Activated CD4-positive, alpha-beta memory T cell treated with anti-CD3 and anti-CD28 coated beads, Interleukin-2, amount 10 ng/mL, durations not matched to agents 7 days and 5 days (primary cell): ENCODE results near the gene TRERF1. TPM values are rescaled to one million over a fixed set of nuclear protein-coding genes. Genes with fewer than 3 reads are reported as not detected.

Experiments
- CTCF ChIA-PET: fragments of 350-600 bp; sonication (Branson Sonifier 250); formaldehyde crosslinking; loops from one replicate; lab custom pipeline; 2021; ENCODE audit warnings: antibody characterized with exemption, inconsistent platforms; lab: Charles Lee
- POLR2A ChIA-PET: fragments of 350-600 bp; sonication (Branson Sonifier 250); formaldehyde crosslinking; loops from one replicate; lab custom pipeline; 2021; ENCODE audit warnings: antibody characterized with exemption; lab: Charles Lee
- DNase-seq: peaks from one replicate; pipeline ENCODE4 v3.0.0-alpha.2; 2020
- H3K27ac Mint-ChIP-seq: one replicate; pipeline ENCODE4 v1.8.0; 2021; ENCODE audit warnings: mild to moderate bottlenecking, mixed read lengths
- H3K27me3 Mint-ChIP-seq: one replicate; pipeline ENCODE4 v1.8.0; 2021; ENCODE audit warnings: mixed read lengths
- H3K36me3 Mint-ChIP-seq: one replicate; pipeline ENCODE4 v1.8.0; 2021; ENCODE audit warnings: low read depth, mixed read lengths
- H3K4me1 Mint-ChIP-seq: one replicate; pipeline ENCODE4 v1.8.0; 2021; ENCODE audit warnings: mixed read lengths
- H3K4me3 Mint-ChIP-seq: one replicate; pipeline ENCODE4 v1.8.0; 2021; ENCODE audit warnings: mild to moderate bottlenecking, mixed read lengths
- H3K9me3 Mint-ChIP-seq: one replicate; pipeline ENCODE4 v1.8.0; 2021; ENCODE audit warnings: mixed read lengths
- total RNA-seq, 2 experiments: library from RNA; stranded (reverse); gene quantifications; one replicate each; pipeline ENCODE4 v1.2.3, GENCODE V29; 2021

Gene TRERF1
- total RNA-seq, 2 experiments from 2014 or later: 17.4 to 18.2 TPM

- H3K4me3 Mint-ChIP-seq: no peak overlapping the region
- H3K27ac Mint-ChIP-seq: no peak overlapping the region
- peaks cover 18% of the 10 kb centered on the region for H3K36me3 Mint-ChIP-seq
- no peaks in the 10 kb centered on the region for H3K9me3 Mint-ChIP-seq
- peaks cover 2% of the 10 kb centered on the region for H3K27me3 Mint-ChIP-seq
- CTCF ChIA-PET: interaction anchor here (0.7 to 1.7 kb wide), 6 partner anchors 27 to 156 kb away, joined by 3 to 9 read pairs (median 4); no protein-coding TSS in a partner anchor
- no peak for DNase-seq
- POLR2A ChIA-PET: interaction anchor here (0.6 to 2.2 kb wide), 4 partner anchors 9 to 197 kb away, joined by 3 to 8 read pairs (median 3); partner anchors contain the start of gene UBR2
- peaks cover 62% of the 10 kb centered on the region for H3K4me1 Mint-ChIP-seq
Observed at GRCh38 chr6:42418724-42419123, 33.0 kb downstream of the TRERF1 start.

GRCh38 chr6:42417641-42418112, 34.0 kb downstream of the TRERF1 start:
- ChIA-PET POLR2A (interaction anchor here (0.9 to 1.7 kb wide), 4 partner anchors 13 to 195 kb away, joined by 3 to 5 read pairs (median 4); no protein-coding TSS in a partner anchor), CTCF (interaction anchor here (1.0 to 1.4 kb wide), 3 partner anchors 26 to 155 kb away, joined by 3 to 5 read pairs (median 3); no protein-coding TSS in a partner anchor)
- Mint-ChIP-seq H3K4me3 (no peak overlapping the region), H3K36me3 (peaks cover 20% of the 10 kb centered on the region), H3K27me3 (peaks cover 2% of the 10 kb centered on the region), H3K4me1 (peaks cover 54% of the 10 kb centered on the region), H3K27ac (peak overlapping the region; percentile 54), H3K9me3 (no peaks in the 10 kb centered on the region)
- peak; percentile 80 for DNase-seq

GRCh38 chr6:42411406-42411805, 40.3 kb downstream of the TRERF1 start:
- H3K4me1 Mint-ChIP-seq: peaks cover 38% of the 10 kb centered on the region
- CTCF ChIA-PET: interaction anchor here (1.9 kb wide), 1 partner anchor 136 kb away, joined by 7 read pairs; no protein-coding TSS in a partner anchor
- H3K27me3 Mint-ChIP-seq: no peaks in the 10 kb centered on the region
- DNase-seq: no peak
- no peaks in the 10 kb centered on the region for H3K9me3 Mint-ChIP-seq
- POLR2A ChIA-PET: interaction anchor here (1.1 to 2.1 kb wide), 3 partner anchors 9 to 22 kb away, joined by 3 to 7 read pairs (median 4); no protein-coding TSS in a partner anchor
- no peak overlapping the region for H3K4me3 Mint-ChIP-seq
- H3K27ac Mint-ChIP-seq: no peak overlapping the region
- peaks cover 19% of the 10 kb centered on the region for H3K36me3 Mint-ChIP-seq

- Mint-ChIP-seq H3K27ac (no peak overlapping the region), H3K27me3 (no peaks in the 10 kb centered on the region), H3K9me3 (no peaks in the 10 kb centered on the region), H3K36me3 (peaks cover 19% of the 10 kb centered on the region), H3K4me1 (peaks cover 39% of the 10 kb centered on the region), H3K4me3 (no peak overlapping the region)
- DNase-seq: no peak
- ChIA-PET CTCF (no interaction called here), POLR2A (interaction anchor here (1.1 to 2.1 kb wide), 3 partner anchors 8 to 22 kb away, joined by 3 to 7 read pairs (median 4); no protein-coding TSS in a partner anchor)
Observed at GRCh38 chr6:42410861-42411260, 40.9 kb downstream of the TRERF1 start.

GRCh38 chr6:42409581-42409980, 42.1 kb downstream of the TRERF1 start:
- no peak for DNase-seq
- ChIA-PET CTCF (no interaction called here), POLR2A (no interaction called here)
- Mint-ChIP-seq H3K9me3 (no peaks in the 10 kb centered on the region), H3K4me3 (no peak overlapping the region), H3K27ac (no peak overlapping the region), H3K27me3 (no peaks in the 10 kb centered on the region), H3K4me1 (peaks cover 42% of the 10 kb centered on the region), H3K36me3 (peaks cover 19% of the 10 kb centered on the region)

GRCh38 chr6:42407379-42407778, 44.3 kb downstream of the TRERF1 start:
- ChIA-PET CTCF (interaction anchor here (1.0 to 7.5 kb wide), 3 partner anchors 18 to 140 kb away, joined by 3 to 65 read pairs (median 4); no protein-coding TSS in a partner anchor), POLR2A (interaction anchor here (2.0 kb wide), 1 partner anchor 17 kb away, joined by 6 read pairs; no protein-coding TSS in a partner anchor)
- Mint-ChIP-seq H3K9me3 (no peaks in the 10 kb centered on the region), H3K4me3 (no peak overlapping the region), H3K4me1 (peaks cover 59% of the 10 kb centered on the region), H3K27me3 (no peaks in the 10 kb centered on the region), H3K27ac (peak overlapping the region; percentile 44), H3K36me3 (peaks cover 24% of the 10 kb centered on the region)
- DNase-seq: no peak

- H3K4me3 Mint-ChIP-seq: no peak overlapping the region
Observed at GRCh38 chr6:42406306-42407280, 45.1 kb downstream of the TRERF1 start.

GRCh38 chr6:42405021-42405420, 46.7 kb downstream of the TRERF1 start:
- no peak overlapping the region for H3K27ac Mint-ChIP-seq
- H3K9me3 Mint-ChIP-seq: no peaks in the 10 kb centered on the region
- peaks cover 69% of the 10 kb centered on the region for H3K4me1 Mint-ChIP-seq
- peaks cover 18% of the 10 kb centered on the region for H3K36me3 Mint-ChIP-seq
- H3K27me3 Mint-ChIP-seq: no peaks in the 10 kb centered on the region
- ChIA-PET POLR2A (interaction anchor here (0.6 to 7.9 kb wide), 14 partner anchors 10 to 619 kb away, joined by 3 to 107 read pairs (median 4); partner anchors contain the start of genes TAF8 and TRERF1), CTCF (interaction anchor here (0.5 to 7.5 kb wide), 6 partner anchors 11 to 44 kb away, joined by 3 to 65 read pairs (median 4); no protein-coding TSS in a partner anchor)
- no peak overlapping the region for H3K4me3 Mint-ChIP-seq
- peak; percentile 11 for DNase-seq

More at GRCh38 chr6:42406306-42407280, 45.1 kb downstream of the TRERF1 start:
- peak overlapping the region; percentile 44 for H3K27ac Mint-ChIP-seq
- H3K27me3 Mint-ChIP-seq: no peaks in the 10 kb centered on the region
- ChIA-PET CTCF (interaction anchor here (1.0 to 7.5 kb wide), 3 partner anchors 17 to 141 kb away, joined by 3 to 65 read pairs (median 4); no protein-coding TSS in a partner anchor), POLR2A (interaction anchor here (0.7 to 2.0 kb wide), 2 partner anchors 16 to 17 kb away, joined by 3 to 6 read pairs; no protein-coding TSS in a partner anchor)
- DNase-seq: no peak
- H3K36me3 Mint-ChIP-seq: peaks cover 21% of the 10 kb centered on the region
- peaks cover 65% of the 10 kb centered on the region for H3K4me1 Mint-ChIP-seq
- no peaks in the 10 kb centered on the region for H3K9me3 Mint-ChIP-seq

GRCh38 chr6:42404484-42404883, 47.2 kb downstream of the TRERF1 start:
- Mint-ChIP-seq H3K27me3 (no peaks in the 10 kb centered on the region), H3K4me3 (peak overlapping the region; percentile 28), H3K27ac (peak overlapping the region; percentile 75), H3K4me1 (peaks cover 68% of the 10 kb centered on the region), H3K9me3 (no peaks in the 10 kb centered on the region), H3K36me3 (peaks cover 18% of the 10 kb centered on the region)
- CTCF ChIA-PET: interaction anchor here (0.5 to 7.5 kb wide), 10 partner anchors 12 to 143 kb away, joined by 3 to 65 read pairs (median 4); no protein-coding TSS in a partner anchor
- peak; percentile 55 for DNase-seq
- POLR2A ChIA-PET: interaction anchor here (0.6 to 7.9 kb wide), 14 partner anchors 11 to 618 kb away, joined by 3 to 107 read pairs (median 4); partner anchors contain the start of genes TAF8 and TRERF1

- ChIA-PET POLR2A (interaction anchor here (1.3 to 7.9 kb wide), 10 partner anchors 8 to 618 kb away, joined by 3 to 107 read pairs (median 7); partner anchors contain the start of genes TAF8 and TRERF1), CTCF (interaction anchor here (0.6 to 7.5 kb wide), 10 partner anchors 12 to 1104 kb away, joined by 3 to 65 read pairs (median 4); partner anchors contain the start of gene CNPY3)
- Mint-ChIP-seq H3K4me1 (peaks cover 68% of the 10 kb centered on the region), H3K4me3 (peak overlapping the region; percentile 28), H3K36me3 (peaks cover 18% of the 10 kb centered on the region), H3K27ac (peak overlapping the region; percentile 75), H3K9me3 (no peaks in the 10 kb centered on the region), H3K27me3 (no peaks in the 10 kb centered on the region)
- DNase-seq: no peak
Observed at GRCh38 chr6:42403831-42404230, 47.9 kb downstream of the TRERF1 start.

GRCh38 chr6:42403421-42403820, 48.3 kb downstream of the TRERF1 start:
- Mint-ChIP-seq H3K27me3 (no peaks in the 10 kb centered on the region), H3K9me3 (no peaks in the 10 kb centered on the region), H3K4me1 (peaks cover 69% of the 10 kb centered on the region), H3K4me3 (no peak overlapping the region), H3K27ac (peak overlapping the region; percentile 75), H3K36me3 (peaks cover 18% of the 10 kb centered on the region)
- ChIA-PET POLR2A (interaction anchor here (0.6 to 7.9 kb wide), 13 partner anchors 8 to 617 kb away, joined by 3 to 107 read pairs (median 6); partner anchors contain the start of genes TAF8 and TRERF1), CTCF (interaction anchor here (1.1 to 7.5 kb wide), 8 partner anchors 13 to 526 kb away, joined by 3 to 65 read pairs (median 4); partner anchors contain the start of gene CNPY3)
- peak; percentile 15 for DNase-seq
